Measurements from ENCODE around the gene ZNF124. TPM values are rescaled to one million over a fixed set of nuclear protein-coding genes. Genes with fewer than 3 reads are reported as not detected.

The ZNF124 gene
- total and polyA plus RNA-seq, 2 of the 8 experiments (the other 6 are each of a cell fraction or from before 2014, with no cell fraction given), result 4.6 to 39.9 TPM

GRCh38 chr1:247115141-247115510 lies 56.7 kb downstream of the ZNF124 start:
- no peak overlapping the region for H2BK5ac ChIP-seq (ENCODE audit: low read depth, low read length)
- CTCF ChIA-PET (ENCODE audit: partially characterized antibody), result interaction anchor here (0.6 kb wide), 1 partner anchor 1198 kb away, joined by 5 read pairs; no protein-coding TSS in a partner anchor
- no peaks in the 10 kb centered on the region for H3K79me1 ChIP-seq (ENCODE audit: low read depth, low read length)
- H3K27me3 ChIP-seq (replicated peaks in 1 of 4; ENCODE audit: control insufficient read depth in 3 of 4, extremely low read depth in 1 of 4, insufficient read depth in 3 of 4, low read length in 3 of 4), result peaks cover 2 to 28% (median 15%) of the 10 kb centered on the region in 4 experiments
- no peak overlapping the region for H3K4me3 ChIP-seq (ENCODE audit: extremely low read depth in 1 of 4, insufficient read depth in 2 of 4, low read depth in 3 of 4, low read length in 4 of 4)
- POLR2A ChIA-PET (ENCODE audit: partially characterized antibody), result no interaction called here
- H3K23ac ChIP-seq (ENCODE audit: insufficient read length), result no peak overlapping the region
- H3K4me2 ChIP-seq (ENCODE audit: insufficient read depth in 1 of 2, low read depth in 2 of 2, low read length in 2 of 2), result no peak overlapping the region
- H4K91ac ChIP-seq (replicated peaks; ENCODE audit: insufficient read length, low read length), result no peak overlapping the region
- no peaks in the 10 kb centered on the region for H3K79me2 ChIP-seq (ENCODE audit: control insufficient read depth in 1 of 2, insufficient read depth in 2 of 2, low read length in 2 of 2)
- H2AK5ac ChIP-seq (ENCODE audit: low read depth, low read length), result no peak overlapping the region
- H3K56ac ChIP-seq (replicated peaks; ENCODE audit: insufficient read length, low read depth, low read length), result no peak overlapping the region
- H3K18ac ChIP-seq (ENCODE audit: extremely low read depth, low read length), result no peak overlapping the region
- no peak overlapping the region for H4K5ac ChIP-seq (ENCODE audit: insufficient read length, low read depth, low read length)
- no peak overlapping the region for H2BK20ac ChIP-seq (ENCODE audit: low read length)
- H3K9me3 ChIP-seq (ENCODE audit: insufficient read depth in 2 of 2, low read depth in 1 of 2, low read length in 1 of 2), result no peaks in the 10 kb centered on the region
- H4K20me1 ChIP-seq (replicated peaks in 1 of 2; ENCODE audit: control insufficient read depth in 1 of 2, insufficient read depth in 2 of 2, low read length in 2 of 2), result peaks cover 0 to 3% of the 10 kb centered on the region in 2 experiments
- no peak overlapping the region for H2BK120ac ChIP-seq (replicated peaks; ENCODE audit: low read depth, low read length)
- H3K27ac ChIP-seq (ENCODE audit: low read depth, low read length), result no peak overlapping the region
- peaks cover 16% of the 10 kb centered on the region; the same call in 1 of the 2 replicates for H3K23me2 ChIP-seq (ENCODE audit: low read depth, low read length)
- H3K4ac ChIP-seq (replicated peaks; ENCODE audit: insufficient read length, low read depth, low read length), result no peak overlapping the region
- no peak overlapping the region for H2AFZ ChIP-seq (ENCODE audit: low read length)
- no peak overlapping the region for H3K9ac ChIP-seq (replicated peaks in 1 of 4; ENCODE audit: extremely low read depth in 1 of 4, low read depth in 3 of 4, low read length in 3 of 4)
- 71% methylated on average over 7 of the region's 7 CpGs; no CpG with 5 or more reads in 1 of the 2 experiments for WGBS, 2 experiments (ENCODE audit: extremely low coverage in 1 of 2, insufficient coverage in 1 of 2, insufficient read length in 1 of 2, insufficient replicate concordance in 2 of 2, low coverage in 1 of 2, low lambda C conversion rate in 2 of 2, missing lambda C conversion rate in 1 of 2)
- peak overlapping the region; percentile 33; the same call in 1 of the 2 replicates for H2BK12ac ChIP-seq (ENCODE audit: low read depth, low read length)
- no peak overlapping the region for H4K8ac ChIP-seq (ENCODE audit: extremely low read depth, insufficient read depth, low read length)
- peaks cover 0 to 4% (median 1%) of the 10 kb centered on the region in 4 experiments; a peak in 4 of 7 replicates for H3K4me1 ChIP-seq (replicated peaks in 1 of 4; ENCODE audit: control insufficient read depth in 3 of 4, insufficient read depth in 4 of 4, low read length in 3 of 4)
- H3K36me3 ChIP-seq (ENCODE audit: control insufficient read depth in 2 of 4, insufficient read depth in 4 of 4, low read length in 3 of 4), result no peaks in the 10 kb centered on the region
- no peak for DNase-seq (ENCODE audit: low read depth in 1 of 2, low spot score in 2 of 2)
- H2BK15ac ChIP-seq (ENCODE audit: low read length), result no peak overlapping the region
- no peak for FAIRE-seq
- H3K14ac ChIP-seq (ENCODE audit: insufficient read length), result no peak overlapping the region
- TF ChIP-seq E2F6 (IDR thresholded peaks at IDR 0.05) (no peak), TAF7 (optimal IDR thresholded peaks at IDR 0.05; ENCODE audit: borderline replicate concordance, low read depth, low read length) (no peak), ASH2L (IDR thresholded peaks at IDR 0.05; ENCODE audit: low read length) (no peak), RNF2 (IDR thresholded peaks at IDR 0.05; ENCODE audit: borderline replicate concordance, low read depth, low read length, missing control alignments, poor library complexity, severe bottlenecking) (no peak), CHD2 (IDR thresholded peaks at IDR 0.05; ENCODE audit: low read length) (no peak)
